ENCODE measurements around the gene RHBDD2.

RHBDD2 gene

DNA sequence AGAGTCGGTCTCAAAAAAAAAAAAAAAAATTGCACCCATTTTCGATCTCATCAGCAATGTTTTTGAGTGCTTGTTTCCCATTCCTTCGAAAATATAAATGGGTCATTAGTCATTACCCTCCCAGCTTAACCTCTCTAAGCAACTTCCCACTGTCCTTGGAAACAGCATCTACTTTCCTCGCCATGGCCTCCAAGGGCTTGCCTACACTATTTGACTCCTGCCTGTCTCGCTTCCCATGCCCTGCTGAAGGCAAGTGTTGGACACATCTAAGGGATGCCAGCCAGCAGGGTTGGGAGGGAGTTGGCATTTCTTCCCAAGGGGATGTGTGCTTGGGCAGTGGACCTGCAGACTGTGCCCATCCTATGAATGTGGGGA lies 12.7 kb upstream of the RHBDD2 start:
- Histone ChIP-seq H3K4me1 (ENCODE audit: control insufficient read depth, low read length) (no peaks in the 10 kb centered on the region), H4K20me1 (ENCODE audit: control insufficient read depth, insufficient read depth, low read depth, low read length) (no peaks in the 10 kb centered on the region), H3K79me2 (ENCODE audit: control insufficient read depth, low read length) (no peaks in the 10 kb centered on the region), H3K36me3 (ENCODE audit: control insufficient read depth, low read length) (no peaks in the 10 kb centered on the region), H3K27me3 (ENCODE audit: control insufficient read depth, low read length) (peaks cover 3% of the 10 kb centered on the region; the same call in 1 of the 2 replicates), H3K9me3 (ENCODE audit: control insufficient read depth, insufficient read depth, low read length) (no peaks in the 10 kb centered on the region), H3F3A (ENCODE audit: control insufficient read depth, insufficient read depth) (no peaks in the 10 kb centered on the region), H3K9me2 (replicated peaks; ENCODE audit: control insufficient read depth, low read length) (no peaks in the 10 kb centered on the region), H3K4me3 (ENCODE audit: low read length) (no peak overlapping the region), H3K27ac (ENCODE audit: low read depth, low read length) (no peak overlapping the region), H3K4me2 (ENCODE audit: low read length) (no peak overlapping the region)
- TF ChIP-seq, protein P1, sequence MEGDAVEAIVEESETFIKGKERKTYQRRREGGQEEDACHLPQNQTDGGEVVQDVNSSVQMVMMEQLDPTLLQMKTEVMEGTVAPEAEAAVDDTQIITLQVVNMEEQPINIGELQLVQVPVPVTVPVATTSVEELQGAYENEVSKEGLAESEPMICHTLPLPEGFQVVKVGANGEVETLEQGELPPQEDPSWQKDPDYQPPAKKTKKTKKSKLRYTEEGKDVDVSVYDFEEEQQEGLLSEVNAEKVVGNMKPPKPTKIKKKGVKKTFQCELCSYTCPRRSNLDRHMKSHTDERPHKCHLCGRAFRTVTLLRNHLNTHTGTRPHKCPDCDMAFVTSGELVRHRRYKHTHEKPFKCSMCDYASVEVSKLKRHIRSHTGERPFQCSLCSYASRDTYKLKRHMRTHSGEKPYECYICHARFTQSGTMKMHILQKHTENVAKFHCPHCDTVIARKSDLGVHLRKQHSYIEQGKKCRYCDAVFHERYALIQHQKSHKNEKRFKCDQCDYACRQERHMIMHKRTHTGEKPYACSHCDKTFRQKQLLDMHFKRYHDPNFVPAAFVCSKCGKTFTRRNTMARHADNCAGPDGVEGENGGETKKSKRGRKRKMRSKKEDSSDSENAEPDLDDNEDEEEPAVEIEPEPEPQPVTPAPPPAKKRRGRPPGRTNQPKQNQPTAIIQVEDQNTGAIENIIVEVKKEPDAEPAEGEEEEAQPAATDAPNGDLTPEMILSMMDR (IDR thresholded peaks at IDR 0.05; ENCODE audit: low read depth, low read length, poor library complexity, severe bottlenecking), result no peak
- no peak for TF ChIP-seq EZH2phosphoT487 (IDR thresholded peaks at IDR 0.05; ENCODE audit: borderline replicate concordance, low read length)

DNA sequence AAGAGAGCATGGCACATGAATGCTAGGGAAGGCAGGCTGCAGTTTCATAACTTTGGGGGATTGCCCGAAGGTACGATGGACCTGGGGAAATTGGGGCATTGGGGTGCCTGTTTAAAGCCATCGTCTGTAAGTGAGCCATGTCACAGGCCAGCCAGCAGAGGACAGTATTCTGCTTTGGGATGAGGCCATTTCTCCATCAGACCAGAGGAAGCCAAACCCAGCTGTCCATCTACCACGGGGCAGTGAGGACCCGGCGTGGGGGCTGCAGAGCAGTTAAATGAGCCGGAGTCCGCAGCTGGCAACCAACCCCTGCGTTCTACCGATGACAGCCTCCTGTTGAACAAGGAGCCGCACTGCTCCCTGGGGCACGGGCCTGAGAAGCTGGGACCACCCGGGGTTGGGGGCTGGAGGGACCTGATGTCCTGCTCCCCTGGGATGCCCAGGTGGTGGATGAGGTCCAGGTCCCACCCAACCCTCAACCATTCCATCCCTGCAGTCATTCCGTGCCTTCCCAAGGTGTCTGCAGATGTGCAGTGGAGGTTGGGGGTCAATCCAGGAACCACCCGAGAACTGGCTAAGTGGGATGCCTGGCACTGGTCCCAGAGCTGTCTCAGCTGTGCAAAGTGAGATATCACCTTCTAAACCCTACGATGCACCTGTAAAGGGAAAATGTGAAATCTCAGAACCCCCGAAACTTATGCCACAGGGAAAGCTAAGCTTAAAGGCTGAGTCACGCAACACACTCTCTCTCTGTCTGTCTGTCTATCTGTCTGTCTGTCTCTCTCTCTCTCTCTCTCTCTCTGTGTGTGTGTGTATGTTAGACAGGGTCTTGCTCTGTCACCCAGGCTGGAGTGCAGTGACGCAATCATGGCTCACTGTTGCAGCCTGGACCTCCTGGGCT lies 12.1 kb upstream of the RHBDD2 start:
- no peak overlapping the region for H3K4me2 ChIP-seq (ENCODE audit: low read length)
- H3K4me1 ChIP-seq (ENCODE audit: control insufficient read depth, low read length), result no peaks in the 10 kb centered on the region
- H3K27me3 ChIP-seq (ENCODE audit: control insufficient read depth, low read length), result peaks cover 3% of the 10 kb centered on the region; the same call in 1 of the 2 replicates
- no peaks in the 10 kb centered on the region for H3K9me3 ChIP-seq (ENCODE audit: control insufficient read depth, insufficient read depth, low read length)
- H3K27ac ChIP-seq (ENCODE audit: low read depth, low read length), result no peak overlapping the region
- H4K20me1 ChIP-seq (ENCODE audit: control insufficient read depth, insufficient read depth, low read depth, low read length), result no peaks in the 10 kb centered on the region
- no peak overlapping the region for H3K4me3 ChIP-seq (ENCODE audit: low read length)
- no peaks in the 10 kb centered on the region for H3K36me3 ChIP-seq (ENCODE audit: control insufficient read depth, low read length)
- no peak for TF ChIP-seq EZH2phosphoT487 (IDR thresholded peaks at IDR 0.05; ENCODE audit: borderline replicate concordance, low read length)
- TF ChIP-seq, protein P1 (IDR thresholded peaks at IDR 0.05; ENCODE audit: low read depth, low read length, poor library complexity, severe bottlenecking), result peak; percentile 94
- H3F3A ChIP-seq (ENCODE audit: control insufficient read depth, insufficient read depth), result no peaks in the 10 kb centered on the region
- H3K79me2 ChIP-seq (ENCODE audit: control insufficient read depth, low read length), result no peaks in the 10 kb centered on the region
- H3K9me2 ChIP-seq (replicated peaks; ENCODE audit: control insufficient read depth, low read length), result no peaks in the 10 kb centered on the region

GRCh38 chr7:75867390-75867717 lies 11.5 kb upstream of the RHBDD2 start:
- Histone ChIP-seq H3K4me1 (ENCODE audit: control insufficient read depth, low read length) (no peaks in the 10 kb centered on the region), H3K27me3 (ENCODE audit: control insufficient read depth, low read length) (peaks cover 3% of the 10 kb centered on the region), H3K9me3 (ENCODE audit: control insufficient read depth, insufficient read depth, low read length) (no peaks in the 10 kb centered on the region), H3K27ac (ENCODE audit: low read depth, low read length) (no peak overlapping the region), H3K4me3 (ENCODE audit: low read length) (no peak overlapping the region), H3K4me2 (ENCODE audit: low read length) (no peak overlapping the region), H3F3A (ENCODE audit: control insufficient read depth, insufficient read depth) (no peaks in the 10 kb centered on the region), H3K36me3 (ENCODE audit: control insufficient read depth, low read length) (no peaks in the 10 kb centered on the region), H4K20me1 (ENCODE audit: control insufficient read depth, insufficient read depth, low read depth, low read length) (no peaks in the 10 kb centered on the region), H3K79me2 (ENCODE audit: control insufficient read depth, low read length) (no peaks in the 10 kb centered on the region), H3K9me2 (replicated peaks; ENCODE audit: control insufficient read depth, low read length) (no peaks in the 10 kb centered on the region)
- TF ChIP-seq, protein P1 (IDR thresholded peaks at IDR 0.05; ENCODE audit: low read depth, low read length, poor library complexity, severe bottlenecking), result no peak
- TF ChIP-seq EZH2phosphoT487 (IDR thresholded peaks at IDR 0.05; ENCODE audit: borderline replicate concordance, low read length), result no peak

All from DOHH2 (cell line).